Stimulated activated naive CD4-positive, alpha-beta T cell (primary cell): ENCODE data around the gene IQCF2.
"Not testable (repeated sequence)": the region's sequence is repeated elsewhere in the genome, so short reads cannot be mapped to it uniquely, and the experiment has no call there.

Source experiments
- DNase-seq, 6 experiments: peaks; one replicate each; lab custom pipeline; 2025; lab: John Stamatoyannopoulos, UW

IQCF2 gene

DNA sequence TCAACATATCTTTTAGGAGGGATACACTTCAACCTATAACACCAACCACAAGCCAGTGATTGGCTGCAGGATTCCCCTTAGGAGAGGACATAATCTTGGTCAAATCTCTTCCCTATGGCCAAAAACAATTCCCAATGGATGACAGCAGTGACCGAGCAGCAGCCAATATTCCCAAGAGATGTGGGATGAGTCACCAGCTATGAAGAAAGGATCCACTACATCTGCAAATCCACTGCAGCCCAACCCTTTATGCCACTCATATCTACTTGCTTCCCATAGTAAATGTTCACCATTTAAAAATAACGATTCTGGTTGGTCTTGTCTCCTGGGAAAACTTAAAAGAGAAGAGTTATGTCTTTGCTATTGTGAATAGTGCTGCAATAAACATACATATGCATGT is 18.5 kb downstream of the IQCF2 start:
- DNase-seq, result no peak

DNA sequence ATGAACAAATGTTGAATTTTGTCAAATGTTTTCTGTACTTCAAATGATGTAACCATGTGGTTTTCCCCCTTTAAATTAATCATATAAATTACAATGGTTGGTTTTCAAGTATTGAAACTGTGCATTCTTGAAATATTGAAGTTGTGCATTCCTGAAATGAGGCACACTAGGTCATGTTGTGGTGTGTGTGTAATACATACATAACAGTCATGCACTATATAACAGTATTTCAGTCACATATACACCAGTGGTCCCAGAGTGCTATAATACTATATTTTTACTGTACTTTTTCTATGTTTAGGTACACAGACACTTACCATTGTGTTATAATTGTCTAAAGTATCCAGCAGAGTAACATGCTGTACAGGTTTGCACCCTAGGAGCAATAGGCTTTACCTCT is 25.0 kb downstream of the IQCF2 start:
- DNase-seq, result no peak

DNA sequence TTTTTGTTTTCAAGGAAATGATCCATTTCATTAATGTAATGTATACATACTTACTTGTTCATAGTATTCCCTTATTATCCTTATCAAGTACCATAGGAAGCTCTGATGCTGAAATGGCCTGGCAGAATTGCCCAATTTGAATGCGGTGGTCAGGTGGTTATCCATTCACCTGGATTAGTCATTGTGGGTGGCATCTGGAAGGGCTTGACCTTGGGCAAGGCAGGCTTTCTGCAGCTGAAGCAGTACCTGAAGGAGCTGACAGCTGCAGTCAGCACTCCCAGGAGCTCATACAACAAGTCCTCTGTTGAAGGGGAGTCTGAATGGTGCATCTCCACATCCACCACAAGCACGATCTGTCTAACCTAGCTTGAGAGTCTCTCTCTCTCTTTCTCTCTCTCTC is 26.2 kb downstream of the IQCF2 start:
- DNase-seq, result no peak

DNA sequence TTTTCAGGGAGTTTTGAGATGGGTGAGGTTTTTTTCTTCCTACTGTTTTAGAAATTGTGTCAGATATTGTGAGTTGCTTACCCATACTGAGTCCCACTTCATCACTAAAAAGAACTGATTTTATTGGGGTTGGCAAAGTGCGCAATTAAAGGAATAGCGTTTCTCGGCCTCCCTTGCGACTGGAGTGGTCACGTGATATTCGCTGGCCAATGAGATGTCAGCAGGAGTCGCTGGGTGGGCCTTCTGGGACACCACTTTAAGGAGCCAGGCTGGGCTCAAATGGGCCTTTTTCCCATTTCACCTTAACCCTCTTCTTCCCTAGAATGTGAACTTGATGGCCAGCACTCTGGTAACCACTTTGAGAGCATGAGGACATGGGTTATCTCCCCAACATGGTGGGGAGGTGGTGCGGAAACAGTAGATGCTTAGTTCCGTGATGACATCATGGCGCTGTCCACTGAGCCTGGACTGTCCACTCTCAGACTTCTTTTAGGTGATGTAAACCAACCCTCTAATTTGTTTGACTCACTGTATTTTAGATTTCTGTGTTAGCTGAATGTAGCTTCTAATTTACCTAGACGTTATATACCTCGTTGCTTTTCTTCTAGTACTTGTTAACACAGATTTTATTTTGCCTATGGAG is 27.2 kb downstream of the IQCF2 start:
- DNase-seq, result no peak

DNA sequence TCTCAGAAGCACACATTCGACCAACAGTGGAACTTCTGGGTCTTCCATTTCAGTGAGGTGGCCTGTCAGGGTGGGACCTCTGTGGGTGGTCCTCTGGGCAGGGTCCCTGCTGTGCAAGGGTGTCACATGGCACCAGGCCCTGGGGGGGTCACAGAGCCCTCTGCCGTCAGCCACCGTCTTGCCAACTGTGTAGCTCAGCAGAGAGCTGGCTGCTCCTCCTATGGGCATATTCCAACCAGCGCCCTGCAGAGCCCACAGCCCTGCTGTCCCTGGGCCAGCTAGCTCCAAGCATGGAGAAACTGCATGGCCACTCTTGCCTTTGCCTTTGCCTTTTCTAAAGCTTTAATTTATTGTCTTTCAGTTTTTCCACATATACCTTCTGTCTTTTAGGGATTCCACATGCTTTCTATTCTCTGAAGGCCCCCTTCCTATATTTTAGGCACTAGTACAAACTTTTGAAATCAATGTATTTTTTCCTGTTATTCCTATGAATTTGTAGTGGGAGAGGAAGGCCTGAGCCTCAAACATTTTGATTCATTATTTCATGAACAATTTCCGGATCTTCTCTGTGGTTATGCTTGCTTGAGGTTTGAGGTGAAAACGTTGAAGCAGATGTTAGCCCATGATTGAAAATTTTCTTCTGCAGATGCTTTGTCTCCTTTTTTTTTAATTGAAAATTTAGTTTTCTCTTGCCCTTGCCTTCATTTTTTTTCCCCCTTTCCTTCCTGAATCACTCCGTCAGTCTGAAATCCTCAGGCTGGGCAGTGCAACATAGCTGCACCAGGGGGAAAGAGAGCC is 30.0 kb downstream of the IQCF2 start:
- no peak for DNase-seq

DNA sequence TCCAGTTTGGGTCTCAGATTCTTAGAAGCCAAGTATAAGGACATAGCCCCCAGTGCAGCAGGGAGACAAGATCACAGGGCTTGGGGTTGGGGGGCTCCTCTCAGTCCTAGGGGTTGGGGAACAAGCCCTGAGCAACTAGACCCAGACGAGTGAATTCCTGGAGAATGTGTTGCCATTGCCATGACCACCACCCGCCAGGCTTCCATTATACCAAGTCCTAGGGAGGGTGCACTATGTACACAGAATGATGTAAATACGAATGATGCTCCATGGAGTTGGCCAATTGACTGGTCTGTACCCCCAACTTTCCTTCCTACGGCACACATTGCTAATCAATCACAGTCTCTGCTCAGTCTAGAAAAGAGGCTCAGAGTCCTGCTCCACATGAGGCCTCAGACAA is 33.0 kb downstream of the IQCF2 start:
- DNase-seq, result no peak

DNA sequence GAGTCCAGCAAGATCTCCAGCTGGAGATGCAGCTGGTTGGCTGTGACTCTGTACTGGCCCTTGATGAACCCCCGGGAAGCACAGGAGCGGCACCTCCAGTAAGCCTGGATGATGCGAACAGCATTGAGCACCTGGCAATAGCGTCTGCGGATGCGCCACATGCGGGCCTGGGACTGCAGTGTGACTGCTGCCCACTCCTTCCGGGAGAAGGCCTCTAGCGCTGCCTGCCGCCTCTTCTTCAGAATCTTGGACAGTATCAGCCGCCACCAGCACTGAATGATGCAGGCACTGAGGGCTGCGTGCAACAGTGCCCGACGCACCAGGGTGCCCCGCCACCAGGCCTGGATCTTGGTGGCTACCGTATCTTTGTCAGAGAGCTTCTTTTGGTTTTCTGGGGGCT is 33.5 kb downstream of the IQCF2 start:
- no peak for DNase-seq

DNA sequence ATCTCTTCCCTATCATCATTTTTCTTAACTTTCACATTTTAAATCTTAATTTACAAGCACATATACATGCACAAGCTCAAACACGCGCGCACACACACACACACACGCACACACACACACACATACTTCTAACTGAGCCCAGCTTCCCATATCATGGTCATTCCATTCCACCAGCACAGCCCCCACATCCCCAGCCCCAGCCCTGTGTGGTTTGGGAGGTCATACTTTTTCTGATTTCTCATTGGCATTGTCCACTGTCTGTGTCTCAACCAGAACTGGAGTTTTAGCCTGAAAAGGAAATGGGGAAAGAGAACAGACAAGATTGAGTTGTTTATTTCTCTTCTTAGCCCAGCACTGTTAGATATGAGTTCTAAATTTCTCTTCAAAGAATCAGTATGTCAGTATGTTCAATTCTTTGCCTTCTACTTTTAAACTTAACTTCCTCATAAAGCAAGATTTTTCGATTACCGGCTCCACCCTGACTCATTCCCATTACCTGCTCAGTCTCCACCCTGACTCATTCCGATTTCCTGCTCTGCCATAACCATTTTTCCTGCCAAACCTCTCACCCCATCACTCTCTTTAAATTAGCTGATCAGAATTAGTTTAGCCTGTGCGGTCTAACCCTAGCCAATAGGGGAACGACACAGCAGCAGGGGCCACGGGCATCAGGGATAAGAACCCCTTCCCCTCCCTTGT is 35.3 kb downstream of the IQCF2 start:
- DNase-seq, result no peak

DNA sequence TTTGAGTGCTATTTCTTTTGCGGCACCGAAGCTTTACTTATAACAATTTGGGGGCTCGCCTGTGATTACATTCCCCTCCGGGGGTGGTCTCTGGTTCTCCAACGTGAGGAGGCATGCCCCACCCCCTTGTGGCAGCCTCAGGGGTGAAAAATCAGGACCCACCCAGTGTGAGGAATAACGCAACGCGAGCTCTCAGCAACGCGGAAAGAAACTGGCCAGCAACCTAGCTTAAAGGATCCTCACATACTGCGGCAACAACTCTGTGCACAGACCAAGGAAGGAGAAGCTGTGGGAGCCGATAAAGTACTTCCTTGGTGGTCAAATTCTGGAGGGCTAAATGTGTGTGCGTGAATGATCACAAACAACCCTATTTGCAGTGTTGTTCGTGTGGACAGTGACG is 36.0 kb downstream of the IQCF2 start:
- no peak for DNase-seq

DNA sequence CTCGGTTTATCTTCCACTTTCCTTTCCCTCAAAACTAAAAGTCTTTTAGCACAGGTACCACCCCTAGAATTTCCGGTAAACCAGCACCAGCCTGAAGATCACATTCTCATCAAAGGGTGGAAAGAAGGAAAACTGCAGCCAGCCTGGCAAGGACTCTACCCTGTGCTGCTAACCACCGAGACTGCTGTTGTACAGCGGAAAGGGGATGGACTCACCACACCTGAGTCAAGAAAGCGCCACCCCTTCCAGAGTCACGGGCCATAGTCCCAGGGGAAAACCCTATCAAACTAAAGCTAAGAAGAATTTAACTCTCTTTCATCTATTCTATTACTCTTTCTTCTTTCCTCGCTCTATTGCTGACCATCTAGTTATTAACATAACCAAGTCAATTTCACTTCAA is 38.6 kb downstream of the IQCF2 start:
- DNase-seq, result not testable (repeated sequence)

DNA sequence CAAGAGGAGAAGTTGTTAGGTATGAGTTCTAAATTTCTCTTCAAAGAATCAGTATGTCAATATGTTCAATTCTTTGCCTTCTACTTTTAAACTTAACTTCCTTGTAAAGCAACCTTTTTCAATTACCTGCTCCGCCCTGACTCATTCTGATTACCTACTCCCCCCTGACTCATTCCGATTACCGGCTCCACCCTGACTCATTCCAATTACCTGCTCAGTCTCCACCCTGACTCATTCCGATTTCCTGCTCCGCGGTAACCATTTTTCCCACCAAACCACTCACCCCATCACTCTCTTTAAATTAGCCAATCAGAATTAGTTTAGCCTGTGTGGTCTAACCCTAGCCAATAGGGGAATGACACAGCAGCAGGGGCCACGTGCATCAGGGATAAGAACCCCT is 40.9 kb downstream of the IQCF2 start:
- DNase-seq, result not testable (repeated sequence)

DNA sequence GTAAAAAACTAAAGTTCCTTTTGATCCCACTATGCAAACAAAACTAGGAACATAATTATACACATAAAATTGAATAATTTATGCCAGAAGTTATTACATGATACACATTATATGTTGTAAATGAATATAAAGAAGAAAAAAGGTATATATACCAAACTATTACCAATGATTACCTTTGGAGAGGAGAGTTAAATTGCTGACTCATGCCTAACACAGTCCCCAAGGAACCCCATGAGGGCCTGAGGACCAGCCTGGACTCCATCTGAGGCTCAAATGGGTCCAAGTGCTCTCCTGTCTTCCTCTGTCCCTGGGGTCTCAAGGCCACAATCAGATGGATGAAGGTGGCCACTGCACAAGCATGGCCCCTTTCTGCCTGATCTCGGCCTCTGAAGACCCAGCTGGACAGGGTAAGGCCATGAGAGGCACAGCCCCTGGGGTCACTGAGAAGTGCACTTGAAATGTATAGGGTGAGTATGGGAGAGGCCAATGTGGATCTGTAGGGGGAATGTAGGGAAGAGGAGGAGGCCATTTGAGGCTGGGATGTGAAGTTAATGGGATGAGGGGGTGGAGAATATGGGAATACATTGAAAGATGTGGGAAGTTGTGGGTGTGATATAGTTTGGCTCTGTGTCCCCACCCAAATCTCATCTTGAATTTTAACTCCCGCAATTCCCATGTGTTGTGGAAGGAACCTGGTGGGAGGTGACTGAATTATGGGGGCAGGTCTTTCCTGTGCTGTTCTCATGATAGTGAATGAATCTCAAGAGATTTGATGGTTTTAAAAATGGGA is 42.8 kb downstream of the IQCF2 start:
- no peak for DNase-seq

DNA sequence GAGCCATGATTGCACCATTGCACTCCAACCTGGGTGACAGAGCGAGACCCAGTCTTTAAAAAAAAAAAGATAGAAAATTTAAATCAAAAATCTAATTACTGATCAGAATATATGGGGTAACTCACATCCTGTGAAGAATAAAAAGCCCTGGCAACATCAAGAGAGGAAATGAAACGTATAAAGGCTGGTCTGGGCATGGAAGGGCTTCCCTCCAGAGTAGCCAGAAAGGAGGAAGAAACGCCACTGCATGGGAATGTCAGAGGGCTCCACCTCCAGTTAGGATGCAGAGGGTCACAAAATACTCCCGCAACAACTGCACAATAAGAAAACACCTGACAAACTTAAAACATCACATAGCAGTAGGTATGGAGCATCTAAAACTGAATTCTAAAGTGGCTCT is 46.6 kb downstream of the IQCF2 start:
- DNase-seq, result no peak
